Cortex of kidney (tissue), 1 donor: ENCODE results near the gene MAPKAP1.

Source experiments
- DNase-seq: peaks from one replicate; lab custom pipeline; 2025; lab: John Stamatoyannopoulos, UW

MAPKAP1 gene

GRCh38 chr9:125455132-125455531, 251.9 kb downstream of the MAPKAP1 start:
- DNase-seq: no peak

GRCh38 chr9:125447202-125447802, 259.7 kb downstream of the MAPKAP1 start:
- DNase-seq: no peak

DNA sequence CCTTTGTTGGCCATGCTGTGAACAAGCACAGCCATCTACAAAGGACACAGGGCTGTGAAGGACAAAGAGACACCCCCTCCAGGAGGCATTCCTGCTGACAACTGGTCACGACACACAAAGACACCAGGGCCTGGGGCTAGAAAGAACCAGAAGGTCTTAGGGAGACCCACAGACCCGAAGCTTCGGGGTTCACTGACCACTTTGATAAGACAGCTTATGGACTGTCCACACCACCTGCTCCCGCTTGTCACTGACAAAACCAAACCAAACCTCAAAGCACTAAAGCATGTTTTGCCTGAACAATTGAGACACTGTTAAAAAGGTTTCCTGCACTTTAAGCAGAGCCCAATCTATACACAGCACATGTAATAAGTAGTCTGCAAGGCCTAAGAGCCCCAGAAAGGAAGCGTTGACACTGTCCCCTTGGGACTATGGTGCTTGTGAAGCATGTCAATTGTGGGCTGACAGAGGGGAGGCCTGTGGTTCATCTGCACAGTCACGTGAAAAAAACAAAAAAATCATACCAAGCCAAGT, 260.4 kb downstream of the MAPKAP1 start:
- no peak for DNase-seq

- DNase-seq: no peak
Observed at GRCh38 chr9:125444956-125445506, 262.0 kb downstream of the MAPKAP1 start.

- no peak for DNase-seq
Observed at GRCh38 chr9:125444166-125444565, 262.8 kb downstream of the MAPKAP1 start.

DNA sequence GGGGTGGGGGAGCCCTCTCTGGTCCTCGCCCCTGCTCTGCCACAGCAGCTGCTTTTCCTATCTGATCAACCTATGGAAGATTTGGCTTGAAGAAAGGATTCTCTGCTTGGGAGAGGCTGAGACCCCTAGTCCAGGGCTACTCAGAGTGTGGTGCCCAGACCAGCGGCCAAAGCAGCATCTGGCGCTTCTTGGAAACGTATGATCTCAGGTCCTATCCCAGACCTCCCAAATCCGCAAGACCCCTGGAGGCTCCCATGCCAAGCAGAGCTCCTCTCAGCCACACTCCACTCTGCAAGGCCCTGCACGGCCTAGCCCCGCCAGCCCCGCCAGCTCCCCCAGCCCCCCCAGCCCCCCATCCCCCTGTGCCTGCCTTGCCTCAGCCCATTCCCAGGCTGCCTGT, 263.6 kb downstream of the MAPKAP1 start:
- DNase-seq: no peak

DNA sequence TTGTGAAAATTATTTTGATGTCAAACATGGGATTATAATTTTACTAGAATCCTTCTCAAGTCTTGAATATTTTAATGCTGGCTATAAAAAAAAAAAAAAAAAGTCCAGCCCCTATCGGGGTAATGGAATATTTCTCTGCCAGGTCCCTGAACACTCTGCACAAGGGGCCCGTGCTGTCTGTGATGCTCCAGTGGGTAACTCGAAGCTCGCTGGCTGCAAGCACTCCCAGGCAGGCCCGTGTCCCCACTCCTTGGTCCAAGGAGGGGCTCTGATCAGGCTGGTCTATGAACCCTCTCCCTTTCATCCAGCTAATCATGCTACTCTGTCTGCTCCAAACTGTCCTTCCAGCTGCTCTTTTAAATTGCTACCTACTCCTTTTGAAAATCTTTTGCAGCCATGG, 264.6 kb downstream of the MAPKAP1 start:
- DNase-seq: no peak

- DNase-seq: no peak
Observed at GRCh38 chr9:125440411-125440810, 266.6 kb downstream of the MAPKAP1 start.

DNA sequence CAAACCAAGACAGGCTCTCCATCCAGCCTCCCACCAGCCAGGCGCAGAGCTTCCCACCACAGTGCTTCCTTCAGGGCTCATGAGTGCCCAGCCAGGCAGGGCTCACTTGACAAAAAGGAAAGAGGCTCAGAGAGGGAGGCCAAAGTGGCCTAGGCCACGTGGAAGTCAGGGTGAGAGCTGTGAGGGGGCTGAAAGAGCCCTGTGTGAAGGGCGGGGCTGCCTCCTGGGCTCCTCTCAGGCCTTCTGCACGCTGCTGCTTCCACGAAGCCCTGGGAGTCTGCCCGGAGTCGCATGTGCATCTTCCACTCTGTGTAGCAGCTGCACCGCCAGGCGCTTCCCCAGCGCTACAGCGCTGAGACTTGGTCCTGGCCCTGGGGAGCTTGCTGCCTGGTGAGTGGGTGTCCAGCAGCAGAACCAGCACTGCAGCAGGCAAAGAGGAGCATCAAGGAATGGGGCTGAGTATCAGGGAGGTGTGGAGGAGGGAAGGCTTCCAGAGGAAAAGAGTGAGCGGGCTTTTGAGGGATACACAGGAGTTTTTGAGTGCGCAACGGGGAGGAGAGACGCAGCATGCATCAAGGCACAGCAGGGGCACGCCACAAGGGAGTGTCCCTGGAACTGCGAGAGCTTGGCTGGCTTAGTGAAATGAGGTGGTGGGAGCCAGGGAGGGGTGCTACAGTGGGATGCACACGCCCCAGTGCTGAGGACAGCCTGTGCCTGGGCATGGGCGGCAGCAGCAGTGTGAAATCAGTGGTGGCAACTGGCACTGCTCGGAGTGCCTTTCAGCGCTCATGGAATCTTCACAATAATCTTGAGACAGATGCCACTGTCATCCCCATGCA, 267.4 kb downstream of the MAPKAP1 start:
- no peak for DNase-seq

- DNase-seq: no peak
Observed at GRCh38 chr9:125438506-125439433, 268.2 kb downstream of the MAPKAP1 start.

DNA sequence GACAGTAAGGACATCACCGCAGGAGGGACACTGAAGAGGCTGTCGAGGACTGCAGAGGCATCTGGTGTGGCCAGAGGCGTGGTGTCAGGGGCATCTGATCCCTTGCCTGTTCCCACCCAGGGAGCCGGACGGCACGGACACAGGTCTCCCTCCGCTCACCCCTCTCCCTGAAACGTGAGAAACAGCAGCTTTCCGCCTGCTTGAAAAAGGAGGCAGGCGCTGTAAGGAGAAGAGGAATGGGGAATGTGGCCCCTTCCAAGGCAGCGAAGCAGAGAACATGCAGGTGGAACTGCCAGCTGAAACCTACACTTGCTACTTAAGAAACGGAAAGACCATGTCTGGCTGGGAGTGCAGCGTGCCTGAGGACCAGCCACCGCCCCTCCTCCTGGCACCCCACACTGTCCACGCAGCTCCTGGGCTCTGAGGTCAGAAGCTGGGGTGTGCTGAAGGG, 269.2 kb downstream of the MAPKAP1 start:
- no peak for DNase-seq

DNA sequence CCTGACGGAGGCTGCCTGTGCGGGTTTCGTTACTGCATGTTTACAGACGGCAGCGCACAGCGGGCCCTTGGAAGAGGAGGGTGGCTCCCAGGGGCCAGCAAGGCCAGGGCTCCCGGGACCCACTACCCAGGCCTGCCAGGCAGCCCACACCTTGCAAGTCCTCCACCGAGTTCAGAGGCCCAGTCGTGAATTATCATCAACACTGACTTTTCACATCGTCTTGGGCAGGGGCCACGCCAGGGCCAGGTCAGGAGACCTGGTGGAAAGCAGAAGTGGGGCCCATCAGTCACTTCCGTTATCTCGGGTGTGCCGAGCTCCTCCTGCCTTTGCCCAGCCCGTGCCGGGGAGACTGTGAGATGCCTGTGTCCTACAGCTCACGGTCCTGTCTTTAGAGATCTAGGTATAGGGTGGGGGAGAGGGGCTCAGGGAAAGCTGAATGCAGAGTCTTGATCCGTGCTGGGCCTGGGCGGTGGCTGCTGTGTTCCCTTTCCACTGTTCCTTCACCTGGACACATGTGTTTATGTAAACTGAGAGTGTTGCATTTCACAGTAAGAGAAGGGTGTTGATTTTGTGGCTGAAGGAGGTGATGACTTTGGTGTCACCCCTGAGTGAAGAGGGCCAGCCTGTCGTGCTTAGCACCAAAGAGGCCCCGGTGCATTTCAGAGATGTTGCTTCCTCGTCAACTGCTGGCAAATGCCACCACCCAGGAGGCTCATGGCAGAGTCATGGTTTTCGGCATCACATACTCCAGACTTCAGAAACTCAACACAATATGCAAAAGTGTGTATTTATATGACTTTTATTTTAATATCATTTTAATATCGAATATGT, 270.2 kb downstream of the MAPKAP1 start:
- no peak for DNase-seq

- DNase-seq: no peak
Observed at GRCh38 chr9:125435776-125436612, 271.0 kb downstream of the MAPKAP1 start.

DNA sequence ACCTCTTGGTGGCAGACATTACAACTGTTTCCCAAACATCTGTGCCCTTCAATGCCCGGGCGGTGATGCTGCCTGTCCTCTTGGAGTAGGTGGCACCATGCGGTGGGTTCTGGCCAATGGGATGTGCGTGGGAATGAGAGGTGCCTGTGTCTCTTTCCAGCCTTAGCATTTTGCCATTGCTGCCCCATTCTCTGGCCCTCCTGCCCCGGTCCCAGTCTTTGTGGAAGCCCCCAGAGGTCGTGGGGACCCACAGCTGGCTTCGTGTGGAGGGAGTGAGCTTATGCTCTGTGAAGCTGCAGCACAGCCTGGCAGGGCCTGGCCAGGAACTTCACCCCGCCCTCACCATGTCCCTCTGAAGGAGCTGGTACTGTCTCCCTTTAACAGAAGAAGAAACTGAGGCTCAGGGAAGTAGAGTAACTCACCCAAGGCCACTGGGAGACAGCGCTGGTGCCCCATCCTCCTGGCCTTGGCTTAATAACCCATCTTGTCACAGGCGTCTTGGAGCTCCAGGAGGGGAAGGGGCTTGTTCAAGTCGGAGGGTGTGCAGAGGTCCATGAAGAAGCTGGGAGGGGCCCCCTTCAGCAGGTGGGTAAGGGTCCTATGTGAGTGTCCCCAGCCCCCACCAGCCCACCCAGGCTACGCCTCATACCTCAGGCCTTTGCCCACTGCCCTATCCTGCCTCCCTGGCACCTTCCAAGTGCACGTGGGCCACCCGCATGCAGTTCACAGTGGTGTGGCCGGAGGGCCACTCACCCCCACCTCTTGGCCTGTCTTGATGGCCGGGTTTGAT, 271.8 kb downstream of the MAPKAP1 start:
- DNase-seq: no peak

GRCh38 chr9:125433461-125434011, 273.5 kb downstream of the MAPKAP1 start:
- no peak for DNase-seq

- no peak for DNase-seq
Observed at GRCh38 chr9:125432715-125433385, 274.2 kb downstream of the MAPKAP1 start.

DNA sequence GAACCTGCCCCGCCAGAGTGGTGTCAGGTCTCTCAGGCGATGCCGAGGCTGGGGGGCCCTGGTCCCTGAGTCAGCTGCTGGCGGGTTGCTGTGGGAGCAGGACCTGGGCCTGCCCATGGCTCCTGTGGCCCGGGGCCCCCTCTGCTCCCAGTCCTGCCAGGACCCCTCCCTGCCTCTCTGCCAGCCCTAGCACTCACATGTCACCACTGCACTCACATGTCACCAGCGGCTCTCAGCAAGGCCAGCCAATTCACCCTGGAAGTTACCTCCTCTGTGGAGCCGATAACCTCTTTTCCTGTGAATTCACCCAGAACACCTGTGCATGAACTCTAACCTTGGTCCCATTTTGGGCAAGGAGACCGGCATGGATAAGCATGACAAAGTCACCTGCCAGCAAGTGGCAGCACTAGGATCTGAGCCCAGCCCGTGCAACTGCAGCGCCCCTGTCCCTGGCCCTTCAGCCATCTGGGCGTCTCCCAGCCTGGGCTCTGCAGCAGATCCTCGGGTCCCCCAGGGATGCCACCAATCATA, 275.2 kb downstream of the MAPKAP1 start:
- DNase-seq: no peak

- no peak for DNase-seq
Observed at GRCh38 chr9:125431012-125431305, 276.0 kb downstream of the MAPKAP1 start.
